GM12872 (cell line): Measurements from ENCODE around the gene DTL.

ENCODE experiments used
- CTCF ChIP-seq: IDR thresholded peaks from 3 replicates; pipeline ENCODE4 v1.5.1; 2011; ENCODE audit warnings: low read depth, mild to moderate bottlenecking, low read length, moderate library complexity; ENCODE audit not compliant: insufficient read depth

Gene DTL

GRCh38 chr1:212009561-212009960 lies 26.0 kb upstream of the DTL start:
- TF ChIP-seq CTCF: no peak

GRCh38 chr1:212010004-212010403 lies 25.5 kb upstream of the DTL start:
- TF ChIP-seq CTCF: no peak

- peak; percentile 99 for TF ChIP-seq CTCF
Observed at GRCh38 chr1:212012034-212012740, 23.4 kb upstream of the DTL start.

- no peak for TF ChIP-seq CTCF
Observed at GRCh38 chr1:212013672-212014071, 21.9 kb upstream of the DTL start.

GRCh38 chr1:212020975-212021374 lies 14.6 kb upstream of the DTL start:
- TF ChIP-seq CTCF: no peak

GRCh38 chr1:212021563-212021962 lies 14.0 kb upstream of the DTL start:
- TF ChIP-seq CTCF: no peak

GRCh38 chr1:212024469-212025149 lies 10.9 kb upstream of the DTL start:
- TF ChIP-seq CTCF: no peak
